A673 (cell line): Measurements from ENCODE around the gene NEDD9. TPM values are rescaled to one million over a fixed set of nuclear protein-coding genes. Genes with fewer than 3 reads are reported as not detected.

Experiments
- BruUV-seq: library from RNA; stranded (reverse); fragments of 400-500 nt; replicated peaks from 2 replicates; lab custom pipeline; 2021; lab: Mats Ljungman, UMichigan
- CTCF ChIA-PET: fragments of 300-600 bp; sonication (Branson Sonifier 250); formaldehyde crosslinking; loops from one replicate; lab custom pipeline; 2022; ENCODE audit warnings: antibody characterized with exemption; lab: Charles Lee
- POLR2A ChIA-PET: fragments of 300-600 bp; sonication (Branson Sonifier 250); formaldehyde crosslinking; loops from one replicate; lab custom pipeline; 2022; ENCODE audit warnings: antibody characterized with exemption; ENCODE audit not compliant: low non-redundant PET; lab: Charles Lee
- DNase-seq: peaks from one replicate; pipeline ENCODE4 v3.0.0-alpha.2; 2015; ENCODE audit warnings: low spot score
- H3K27ac ChIP-seq: fragments of 200-600 bp; sonication (generic); 2 replicates; pipeline ENCODE4 v1.5.1; 2016; ENCODE audit warnings: mixed run types, low read depth, mild to moderate bottlenecking, mixed read lengths, antibody characterized with exemption, low read length; ENCODE audit not compliant: poor library complexity, severe bottlenecking
- H3K27me3 ChIP-seq: fragments of 200-600 bp; sonication (generic); replicated peaks from 2 replicates; pipeline ENCODE4 v1.6.1; 2017; ENCODE audit warnings: mixed run types, low read depth, mild to moderate bottlenecking, mixed read lengths, antibody characterized with exemption, low read length; ENCODE audit not compliant: insufficient read depth, poor library complexity
- H3K36me3 ChIP-seq: fragments of 200-600 bp; sonication (generic); 2 replicates; pipeline ENCODE4 v1.6.1; 2016; ENCODE audit warnings: mixed run types, mild to moderate bottlenecking, mixed read lengths, antibody characterized with exemption, low read length; ENCODE audit not compliant: insufficient read depth, poor library complexity, severe bottlenecking
- H3K4me1 ChIP-seq: fragments of 200-600 bp; sonication (generic); 2 replicates; pipeline ENCODE4 v1.6.1; 2017; ENCODE audit warnings: mixed run types, mild to moderate bottlenecking, mixed read lengths, antibody characterized with exemption, low read length; ENCODE audit not compliant: insufficient read depth, poor library complexity, severe bottlenecking
- H3K4me3 ChIP-seq: fragments of 200-600 bp; sonication (generic); 2 replicates; pipeline ENCODE4 v1.5.1; 2016; ENCODE audit warnings: low read depth, mixed run types, mild to moderate bottlenecking, mixed read lengths, low read length; ENCODE audit not compliant: poor library complexity, severe bottlenecking
- H3K9me3 ChIP-seq: fragments of 200-600 bp; sonication (generic); 2 replicates; pipeline ENCODE4 v1.6.1; 2016; ENCODE audit warnings: mixed run types, low read depth, mild to moderate bottlenecking, mixed read lengths, antibody characterized with exemption, low read length; ENCODE audit not compliant: poor library complexity, severe bottlenecking
- EZH2 ChIP-seq: fragments of 200-600 bp; sonication (generic); IDR thresholded peaks from 2 replicates; pipeline ENCODE4 v1.6.1; 2017; ENCODE audit warnings: borderline replicate concordance, low read depth, mild to moderate bottlenecking, mixed read lengths, antibody characterized with exemption, low read length; ENCODE audit not compliant: poor library complexity, severe bottlenecking
- intact Hi-C: fragments of 100-400 bp; cut with micrococcal nuclease; formaldehyde crosslinking; loops from one replicate; pipeline ENCODE4 v1.10.0; 2022; ENCODE audit not compliant: unreplicated experiment
- total RNA-seq: library from RNA; stranded (reverse); gene quantifications from 2 replicates; pipeline ENCODE4 v1.2.3, GENCODE V29; 2021
- TF ChIP-seq, protein P1 (sequence below): fragments of 300-800, 200-600 bp; sonication (generic); conservative IDR thresholded peaks from 2 replicates; pipeline ENCODE4 v1.5.1; 2017; ENCODE audit warnings: low read depth, mild to moderate bottlenecking, antibody characterized with exemption, low read length, moderate library complexity, mixed read lengths

NEDD9 gene
- total RNA-seq, 1 experiment from 2014 or later: 6.6 TPM

DNA sequence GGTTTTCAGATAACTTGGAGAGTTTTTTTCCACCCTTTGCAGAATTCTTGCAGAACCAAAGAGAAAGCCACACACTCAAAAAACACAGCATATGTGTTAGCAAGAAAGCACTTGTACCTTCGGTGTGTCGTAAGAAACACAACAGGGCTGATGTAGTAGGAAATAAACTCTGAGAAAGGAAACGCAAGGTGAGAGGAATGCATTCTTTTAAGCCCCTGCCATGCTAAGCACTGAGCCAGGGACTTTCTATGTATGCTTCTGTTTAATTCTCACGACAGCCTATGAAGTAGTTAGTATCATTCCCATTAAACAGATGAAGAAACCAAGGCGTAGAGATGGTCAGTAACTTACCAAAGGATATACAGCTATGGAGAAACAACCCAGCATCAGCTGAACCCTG, 23.1 kb downstream of the NEDD9 start:
- Histone ChIP-seq H3K27ac (peak overlapping the region; percentile 45), H3K4me1 (peaks cover 53% of the 10 kb centered on the region), H3K9me3 (no peaks in the 10 kb centered on the region), H3K36me3 (no peaks in the 10 kb centered on the region), H3K27me3 (no peaks in the 10 kb centered on the region), H3K4me3 (no peak overlapping the region)
- POLR2A ChIA-PET: interaction anchor here (0.6 kb wide), 1 partner anchor 340 kb away, joined by 4 read pairs; no protein-coding TSS in a partner anchor
- no peak for TF ChIP-seq EZH2
- TF ChIP-seq, protein P1, sequence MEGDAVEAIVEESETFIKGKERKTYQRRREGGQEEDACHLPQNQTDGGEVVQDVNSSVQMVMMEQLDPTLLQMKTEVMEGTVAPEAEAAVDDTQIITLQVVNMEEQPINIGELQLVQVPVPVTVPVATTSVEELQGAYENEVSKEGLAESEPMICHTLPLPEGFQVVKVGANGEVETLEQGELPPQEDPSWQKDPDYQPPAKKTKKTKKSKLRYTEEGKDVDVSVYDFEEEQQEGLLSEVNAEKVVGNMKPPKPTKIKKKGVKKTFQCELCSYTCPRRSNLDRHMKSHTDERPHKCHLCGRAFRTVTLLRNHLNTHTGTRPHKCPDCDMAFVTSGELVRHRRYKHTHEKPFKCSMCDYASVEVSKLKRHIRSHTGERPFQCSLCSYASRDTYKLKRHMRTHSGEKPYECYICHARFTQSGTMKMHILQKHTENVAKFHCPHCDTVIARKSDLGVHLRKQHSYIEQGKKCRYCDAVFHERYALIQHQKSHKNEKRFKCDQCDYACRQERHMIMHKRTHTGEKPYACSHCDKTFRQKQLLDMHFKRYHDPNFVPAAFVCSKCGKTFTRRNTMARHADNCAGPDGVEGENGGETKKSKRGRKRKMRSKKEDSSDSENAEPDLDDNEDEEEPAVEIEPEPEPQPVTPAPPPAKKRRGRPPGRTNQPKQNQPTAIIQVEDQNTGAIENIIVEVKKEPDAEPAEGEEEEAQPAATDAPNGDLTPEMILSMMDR: no peak
- no TSS peak for BruUV-seq
- CTCF ChIA-PET: no interaction called here
- intact Hi-C loops: no loop called here
- DNase-seq: no peak

DNA sequence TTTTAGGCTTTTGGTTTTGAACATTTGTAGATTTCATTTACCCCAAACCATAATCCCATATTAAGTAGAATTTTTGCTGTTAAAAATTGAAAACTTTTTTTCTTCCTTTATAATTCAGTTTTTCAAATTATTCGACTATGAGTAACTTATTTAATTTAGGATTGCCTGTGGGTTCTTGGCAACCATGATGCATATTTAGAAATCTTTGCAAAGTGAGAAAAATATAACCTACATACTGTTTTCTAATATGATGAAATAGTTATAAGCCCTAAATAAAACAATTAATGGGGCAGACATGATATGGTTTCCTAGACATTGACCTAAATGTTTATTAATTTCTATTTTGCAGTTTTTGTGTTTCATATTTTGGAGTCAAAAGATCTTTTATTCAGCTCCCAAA, 23.6 kb downstream of the NEDD9 start:
- no peaks in the 10 kb centered on the region for H3K9me3 ChIP-seq
- peaks cover 54% of the 10 kb centered on the region for H3K4me1 ChIP-seq
- no peaks in the 10 kb centered on the region for H3K36me3 ChIP-seq
- no peak for TF ChIP-seq EZH2
- TF ChIP-seq, protein P1: no peak
- intact Hi-C loops: no loop called here
- BruUV-seq: no TSS peak
- no peak overlapping the region for H3K27ac ChIP-seq
- DNase-seq: no peak
- no peak overlapping the region for H3K4me3 ChIP-seq
- H3K27me3 ChIP-seq: no peaks in the 10 kb centered on the region
- CTCF ChIA-PET: no interaction called here
- POLR2A ChIA-PET: no interaction called here

DNA sequence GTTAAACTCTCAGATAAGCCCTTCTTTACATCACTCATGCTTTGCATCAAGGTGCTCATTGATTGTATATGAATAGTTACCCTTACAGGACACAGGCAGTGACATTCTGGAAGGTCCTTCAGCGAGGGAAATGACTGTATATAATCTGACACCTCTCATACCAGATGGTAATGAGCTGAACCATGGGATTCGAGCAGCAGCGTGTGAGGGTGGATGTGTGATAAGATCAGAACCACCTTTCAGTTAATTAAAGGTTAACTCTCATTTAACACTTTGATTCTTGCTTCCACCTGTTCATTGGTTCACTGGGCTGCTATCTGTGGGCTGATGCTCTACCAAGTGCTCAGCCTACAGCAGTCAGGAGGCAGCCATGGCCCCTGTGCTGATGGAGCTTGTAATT, 24.2 kb downstream of the NEDD9 start:
- POLR2A ChIA-PET: interaction anchor here (0.6 kb wide), 1 partner anchor 9 kb away, joined by 8 read pairs; no protein-coding TSS in a partner anchor
- H3K4me1 ChIP-seq: peaks cover 60% of the 10 kb centered on the region
- TF ChIP-seq EZH2: no peak
- TF ChIP-seq, protein P1: no peak
- H3K9me3 ChIP-seq: no peaks in the 10 kb centered on the region
- no peaks in the 10 kb centered on the region for H3K27me3 ChIP-seq
- CTCF ChIA-PET: no interaction called here
- no TSS peak for BruUV-seq
- H3K36me3 ChIP-seq: no peaks in the 10 kb centered on the region
- no peak overlapping the region for H3K27ac ChIP-seq
- no peak for DNase-seq
- intact Hi-C loops: no loop called here
- H3K4me3 ChIP-seq: no peak overlapping the region
